IMR-90 (cell line): Measurements from ENCODE around the gene STAP1.

Experiments
- BHLHE40 ChIP-seq: fragments of 150-350 bp; IDR thresholded peaks from 2 replicates; pipeline ENCODE4 v1.6.1; 2016; ENCODE audit warnings: mild to moderate bottlenecking, low read depth, low read length
- CEBPB ChIP-seq: IDR thresholded peaks from 2 replicates; pipeline ENCODE4 v1.6.1; 2012; ENCODE audit warnings: low read depth, low read length, improper control_type of control experiment
- MAZ ChIP-seq: IDR thresholded peaks from 2 replicates; pipeline ENCODE4 v1.6.1; 2012; ENCODE audit warnings: low read depth, mild to moderate bottlenecking, low read length, improper control_type of control experiment, moderate library complexity, borderline replicate concordance
- POLR2A ChIP-seq: IDR thresholded peaks from 2 replicates; pipeline ENCODE4 v1.6.1; 2012; ENCODE audit warnings: mild to moderate bottlenecking, low read depth, low read length
- RAD21 ChIP-seq: IDR thresholded peaks from 2 replicates; pipeline ENCODE4 v1.6.1; 2012; ENCODE audit warnings: low read length, improper control_type of control experiment
- RCOR1 ChIP-seq: IDR thresholded peaks from 2 replicates; pipeline ENCODE4 v1.6.1; 2012; ENCODE audit warnings: mild to moderate bottlenecking, low read length, improper control_type of control experiment; ENCODE audit not compliant: insufficient replicate concordance
- SMC3 ChIP-seq: fragments of 150-350 bp; IDR thresholded peaks from 2 replicates; pipeline ENCODE4 v1.6.1; 2016; ENCODE audit warnings: low read depth, mild to moderate bottlenecking, antibody characterized with exemption, low read length, moderate library complexity
- TF ChIP-seq, protein P1 (sequence below): conservative IDR thresholded peaks from 2 replicates; pipeline ENCODE4 v1.5.1; 2012; ENCODE audit warnings: mild to moderate bottlenecking, low read depth, low read length, improper control_type of control experiment
- TF ChIP-seq, protein P2 (sequence below): fragments of 150-350 bp; IDR thresholded peaks from 2 replicates; pipeline ENCODE4 v1.6.1; 2016; ENCODE audit warnings: low read depth, mild to moderate bottlenecking, low read length, moderate library complexity, borderline replicate concordance

DNA sequence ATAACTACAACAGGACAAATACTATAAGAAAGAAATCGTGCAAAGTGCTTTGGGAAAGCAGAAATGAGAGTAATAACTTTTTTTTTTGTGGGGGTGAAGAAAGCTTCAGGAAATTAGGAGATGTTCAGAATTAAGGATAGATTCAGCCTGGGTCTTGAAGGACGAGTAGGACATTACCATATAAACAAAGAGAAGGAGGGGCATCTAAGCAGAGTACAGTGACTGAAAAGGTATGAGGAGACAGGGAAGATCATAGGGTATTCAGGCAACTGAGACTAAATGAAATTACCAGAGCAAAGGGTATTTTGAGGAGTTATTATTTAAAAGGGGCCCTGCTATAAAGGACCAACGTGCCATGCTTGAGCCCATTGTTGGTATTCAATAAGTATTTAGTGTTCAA is 3.1 kb upstream of the STAP1 start:
- TF ChIP-seq BHLHE40 (no peak), POLR2A (no peak), RCOR1 (no peak), CEBPB (no peak), RAD21 (no peak), SMC3 (no peak), MAZ (no peak)
- TF ChIP-seq, protein P1, sequence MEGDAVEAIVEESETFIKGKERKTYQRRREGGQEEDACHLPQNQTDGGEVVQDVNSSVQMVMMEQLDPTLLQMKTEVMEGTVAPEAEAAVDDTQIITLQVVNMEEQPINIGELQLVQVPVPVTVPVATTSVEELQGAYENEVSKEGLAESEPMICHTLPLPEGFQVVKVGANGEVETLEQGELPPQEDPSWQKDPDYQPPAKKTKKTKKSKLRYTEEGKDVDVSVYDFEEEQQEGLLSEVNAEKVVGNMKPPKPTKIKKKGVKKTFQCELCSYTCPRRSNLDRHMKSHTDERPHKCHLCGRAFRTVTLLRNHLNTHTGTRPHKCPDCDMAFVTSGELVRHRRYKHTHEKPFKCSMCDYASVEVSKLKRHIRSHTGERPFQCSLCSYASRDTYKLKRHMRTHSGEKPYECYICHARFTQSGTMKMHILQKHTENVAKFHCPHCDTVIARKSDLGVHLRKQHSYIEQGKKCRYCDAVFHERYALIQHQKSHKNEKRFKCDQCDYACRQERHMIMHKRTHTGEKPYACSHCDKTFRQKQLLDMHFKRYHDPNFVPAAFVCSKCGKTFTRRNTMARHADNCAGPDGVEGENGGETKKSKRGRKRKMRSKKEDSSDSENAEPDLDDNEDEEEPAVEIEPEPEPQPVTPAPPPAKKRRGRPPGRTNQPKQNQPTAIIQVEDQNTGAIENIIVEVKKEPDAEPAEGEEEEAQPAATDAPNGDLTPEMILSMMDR: no peak
- TF ChIP-seq, protein P2, sequence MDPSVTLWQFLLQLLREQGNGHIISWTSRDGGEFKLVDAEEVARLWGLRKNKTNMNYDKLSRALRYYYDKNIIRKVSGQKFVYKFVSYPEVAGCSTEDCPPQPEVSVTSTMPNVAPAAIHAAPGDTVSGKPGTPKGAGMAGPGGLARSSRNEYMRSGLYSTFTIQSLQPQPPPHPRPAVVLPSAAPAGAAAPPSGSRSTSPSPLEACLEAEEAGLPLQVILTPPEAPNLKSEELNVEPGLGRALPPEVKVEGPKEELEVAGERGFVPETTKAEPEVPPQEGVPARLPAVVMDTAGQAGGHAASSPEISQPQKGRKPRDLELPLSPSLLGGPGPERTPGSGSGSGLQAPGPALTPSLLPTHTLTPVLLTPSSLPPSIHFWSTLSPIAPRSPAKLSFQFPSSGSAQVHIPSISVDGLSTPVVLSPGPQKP: no peak
